Measurements from ENCODE around the gene ARHGAP45. TPM values are rescaled to one million over a fixed set of nuclear protein-coding genes. Genes with fewer than 3 reads are reported as not detected.

ARHGAP45 gene
- total RNA-seq, 4 donors from 2014 or later, result 82.6 to 187 (median 118) TPM

DNA sequence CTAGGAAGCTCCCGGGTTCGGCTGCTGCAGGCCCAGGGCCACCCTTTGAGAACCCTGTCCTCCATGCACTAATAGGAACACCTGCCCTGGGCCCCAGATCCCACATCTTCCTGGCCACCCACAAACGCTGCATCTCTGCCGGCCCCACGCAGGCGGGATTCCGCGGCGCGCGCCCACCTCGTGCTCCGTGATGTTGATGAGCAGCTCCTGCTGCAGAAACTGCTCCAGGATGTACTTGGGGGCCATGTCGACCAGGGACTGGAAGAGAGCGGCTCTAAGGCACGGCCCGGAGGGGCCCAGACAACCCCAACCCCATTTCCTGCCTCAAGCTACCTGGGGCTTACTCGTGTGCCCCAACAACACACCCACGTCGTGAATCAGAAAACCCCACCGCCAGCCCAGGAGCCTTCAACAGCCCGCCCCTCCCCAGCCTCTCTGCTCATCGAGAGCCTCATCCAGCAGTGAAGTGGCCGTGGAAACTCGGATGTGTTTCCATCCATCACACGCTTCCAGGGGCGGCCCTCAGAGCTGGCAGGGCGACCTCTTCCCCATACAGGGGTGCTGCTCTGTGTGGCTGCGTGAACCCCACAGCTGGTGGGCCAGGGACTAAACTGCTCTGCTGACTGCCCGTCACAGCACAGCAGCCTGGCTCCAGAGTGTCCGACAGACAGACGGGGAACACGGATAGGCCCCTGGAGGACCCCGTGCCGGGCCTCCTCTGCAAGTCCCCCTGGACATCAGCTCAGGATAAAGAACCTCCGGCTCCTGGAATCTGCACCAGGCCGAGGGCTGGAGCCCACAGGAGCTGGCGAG is 24.0 kb downstream of the ARHGAP45 start:
- H3K27me3 ChIP-seq, result no peaks in the 10 kb centered on the region
- DNase-seq, result no peak
- H3K27ac ChIP-seq, result no peak overlapping the region
- no peaks in the 10 kb centered on the region for H3K9me3 ChIP-seq
- H3K4me3 ChIP-seq, result no peak overlapping the region
- peaks cover 0 to 69% (median 0%) of the 10 kb centered on the region in 3 donors for H3K36me3 ChIP-seq
- TF ChIP-seq, protein P1, sequence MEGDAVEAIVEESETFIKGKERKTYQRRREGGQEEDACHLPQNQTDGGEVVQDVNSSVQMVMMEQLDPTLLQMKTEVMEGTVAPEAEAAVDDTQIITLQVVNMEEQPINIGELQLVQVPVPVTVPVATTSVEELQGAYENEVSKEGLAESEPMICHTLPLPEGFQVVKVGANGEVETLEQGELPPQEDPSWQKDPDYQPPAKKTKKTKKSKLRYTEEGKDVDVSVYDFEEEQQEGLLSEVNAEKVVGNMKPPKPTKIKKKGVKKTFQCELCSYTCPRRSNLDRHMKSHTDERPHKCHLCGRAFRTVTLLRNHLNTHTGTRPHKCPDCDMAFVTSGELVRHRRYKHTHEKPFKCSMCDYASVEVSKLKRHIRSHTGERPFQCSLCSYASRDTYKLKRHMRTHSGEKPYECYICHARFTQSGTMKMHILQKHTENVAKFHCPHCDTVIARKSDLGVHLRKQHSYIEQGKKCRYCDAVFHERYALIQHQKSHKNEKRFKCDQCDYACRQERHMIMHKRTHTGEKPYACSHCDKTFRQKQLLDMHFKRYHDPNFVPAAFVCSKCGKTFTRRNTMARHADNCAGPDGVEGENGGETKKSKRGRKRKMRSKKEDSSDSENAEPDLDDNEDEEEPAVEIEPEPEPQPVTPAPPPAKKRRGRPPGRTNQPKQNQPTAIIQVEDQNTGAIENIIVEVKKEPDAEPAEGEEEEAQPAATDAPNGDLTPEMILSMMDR (IDR thresholded peaks at IDR 0.05), result no peak
- TF ChIP-seq POLR2A (IDR thresholded peaks at IDR 0.05), result no peak
- H3K4me1 ChIP-seq, result peaks cover 0 to 39% (median 34%) of the 10 kb centered on the region in 4 donors

DNA sequence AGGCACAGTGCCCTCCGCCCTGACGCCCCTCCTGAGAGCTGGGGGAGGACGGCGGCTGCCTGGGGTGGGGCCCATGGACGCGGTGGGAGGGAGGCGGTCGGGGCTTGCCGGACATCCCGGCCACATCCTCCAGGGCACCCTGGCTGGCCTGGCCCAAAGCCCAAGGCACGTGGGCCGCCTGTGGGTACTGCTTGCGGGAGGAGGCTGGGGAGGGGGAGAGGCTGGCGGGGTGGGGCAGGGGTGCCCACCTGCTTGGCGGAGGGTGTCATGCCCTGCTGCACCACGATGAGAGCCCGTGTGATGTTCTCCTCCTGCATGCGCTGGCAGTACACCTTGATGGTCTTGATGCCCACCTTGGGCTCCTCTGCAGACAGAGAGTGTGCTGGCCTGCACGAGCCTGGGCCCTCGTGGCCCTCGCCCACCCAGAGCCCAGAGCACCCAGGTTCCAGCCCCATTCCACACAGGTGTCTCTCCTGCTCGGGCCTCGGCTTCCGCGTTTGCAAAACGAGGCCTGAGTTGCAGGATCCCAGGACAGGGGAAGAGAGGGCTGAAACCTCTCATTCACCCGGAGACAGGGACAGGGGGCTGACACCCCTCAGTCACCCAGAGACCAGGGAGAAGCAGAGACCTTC is 24.7 kb downstream of the ARHGAP45 start:
- DNase-seq, result no peak
- peaks cover 0 to 62% (median 0%) of the 10 kb centered on the region in 3 donors for H3K36me3 ChIP-seq
- H3K4me1 ChIP-seq, result peaks cover 0 to 39% (median 34%) of the 10 kb centered on the region in 4 donors
- no peak overlapping the region for H3K4me3 ChIP-seq
- no peaks in the 10 kb centered on the region for H3K27me3 ChIP-seq
- no peak for TF ChIP-seq POLR2A (IDR thresholded peaks at IDR 0.05)
- TF ChIP-seq, protein P1 (IDR thresholded peaks at IDR 0.05), result no peak
- H3K9me3 ChIP-seq, result no peaks in the 10 kb centered on the region
- H3K27ac ChIP-seq, result no peak overlapping the region

DNA sequence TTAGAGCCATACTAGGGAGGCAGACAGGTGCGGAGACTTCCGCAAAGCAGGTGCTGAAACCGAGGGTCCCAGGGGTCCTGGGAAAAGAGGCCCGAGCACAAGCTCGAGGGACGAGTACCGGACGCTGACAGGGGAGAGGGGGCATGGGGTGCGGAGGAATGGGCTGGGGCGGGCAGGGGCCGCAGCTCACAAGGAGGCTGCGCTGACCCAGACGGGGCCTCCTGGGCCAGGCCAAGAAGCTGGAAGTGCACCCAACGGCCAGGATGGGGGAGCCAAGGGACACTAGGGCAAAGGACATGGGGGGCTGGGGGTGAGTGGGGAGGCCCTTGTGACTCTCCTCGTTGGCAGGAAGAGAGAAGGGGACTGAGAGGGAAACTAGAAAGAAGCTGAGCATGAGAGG is 26.4 kb downstream of the ARHGAP45 start:
- H3K36me3 ChIP-seq, result peaks cover 0 to 53% (median 0%) of the 10 kb centered on the region in 3 donors
- H3K9me3 ChIP-seq, result no peaks in the 10 kb centered on the region
- no peaks in the 10 kb centered on the region for H3K27me3 ChIP-seq
- TF ChIP-seq, protein P1 (IDR thresholded peaks at IDR 0.05), result no peak
- no peak for TF ChIP-seq POLR2A (IDR thresholded peaks at IDR 0.05)
- peak overlapping the region in 2 of 4 donors; percentile 94 to 97 for H3K4me3 ChIP-seq
- DNase-seq, result no peak
- peaks cover 0 to 43% (median 24%) of the 10 kb centered on the region in 4 donors for H3K4me1 ChIP-seq
- H3K27ac ChIP-seq, result no peak overlapping the region

DNA sequence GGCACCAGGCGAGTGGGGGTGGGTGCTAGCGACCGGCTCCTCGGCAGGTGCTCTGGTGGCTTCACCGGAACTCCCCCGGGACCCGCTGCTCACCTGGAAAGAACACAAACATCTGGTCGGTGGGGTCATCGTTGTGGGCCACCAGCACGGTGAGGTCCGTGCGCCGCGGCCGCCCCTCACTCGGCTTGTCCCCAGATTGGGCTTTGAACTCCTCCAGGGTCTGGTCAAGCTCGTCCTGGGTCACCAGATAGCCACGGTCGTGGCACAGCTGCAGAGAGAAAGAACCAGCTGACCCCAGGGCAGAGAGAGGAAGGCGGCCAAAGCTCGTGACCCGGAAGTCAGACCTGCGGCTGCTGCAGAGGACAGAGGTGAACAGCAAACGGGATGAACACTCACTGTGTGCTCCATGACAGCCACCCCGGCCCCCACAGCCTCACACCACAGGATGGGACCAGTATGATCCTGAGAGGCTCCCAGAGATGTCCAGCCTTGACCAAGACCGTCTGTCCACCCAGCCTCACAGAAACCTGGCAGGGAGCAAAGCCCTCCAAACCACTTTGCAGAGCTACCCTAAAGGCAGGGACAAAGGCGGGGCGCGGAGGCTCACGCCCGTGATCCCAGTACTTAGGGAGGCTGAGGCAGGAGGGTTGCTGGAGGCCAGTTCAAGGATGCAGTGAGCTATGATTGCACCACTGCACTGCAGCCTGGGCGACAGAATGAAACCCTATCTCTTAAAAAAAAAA is 27.0 kb downstream of the ARHGAP45 start:
- H3K4me3 ChIP-seq, result peak overlapping the region; percentile 94 to 98 (median 96)
- H3K36me3 ChIP-seq, result peaks cover 0 to 47% (median 0%) of the 10 kb centered on the region in 3 donors
- H3K9me3 ChIP-seq, result no peaks in the 10 kb centered on the region
- H3K4me1 ChIP-seq, result peaks cover 0 to 44% (median 17%) of the 10 kb centered on the region in 4 donors
- H3K27me3 ChIP-seq, result no peaks in the 10 kb centered on the region
- no peak for DNase-seq
- no peak for TF ChIP-seq POLR2A (IDR thresholded peaks at IDR 0.05)
- TF ChIP-seq, protein P1 (IDR thresholded peaks at IDR 0.05), result no peak
- peak overlapping the region in 2 of 4 donors; percentile 83 to 90 for H3K27ac ChIP-seq

DNA sequence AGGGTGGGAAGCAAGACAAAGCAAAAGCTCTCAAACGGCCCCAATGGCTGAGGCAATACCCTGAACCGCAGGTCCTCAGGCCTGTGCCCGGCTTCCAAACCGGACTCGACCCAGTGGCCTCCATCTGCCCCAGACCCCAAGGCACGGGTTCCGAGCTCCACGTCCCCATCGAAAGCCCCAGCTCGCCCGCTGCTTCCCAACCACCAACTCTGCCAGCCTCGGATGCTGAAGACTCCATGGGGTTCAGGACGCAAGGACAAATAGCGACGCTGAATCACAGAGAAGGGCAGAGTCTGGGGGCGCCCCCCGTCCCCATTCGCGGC is 27.6 kb downstream of the ARHGAP45 start:
- peak overlapping the region; percentile 78 to 90 (median 82) for H3K27ac ChIP-seq
- peaks cover 0 to 41% (median 0%) of the 10 kb centered on the region in 3 donors for H3K36me3 ChIP-seq
- TF ChIP-seq, protein P1 (IDR thresholded peaks at IDR 0.05), result no peak
- H3K4me3 ChIP-seq, result peak overlapping the region; percentile 94 to 98 (median 96)
- H3K27me3 ChIP-seq, result no peaks in the 10 kb centered on the region
- peaks cover 0 to 49% (median 15%) of the 10 kb centered on the region in 4 donors for H3K4me1 ChIP-seq
- no peaks in the 10 kb centered on the region for H3K9me3 ChIP-seq
- DNase-seq, result no peak

All from Peyer's patch (tissue), 4 donors.